Cardiac muscle cell (in vitro differentiated cells and primary cell): ENCODE measurements around the gene RIMBP3C. TPM values are rescaled to one million over a fixed set of nuclear protein-coding genes. Genes with fewer than 3 reads are reported as not detected.
A peak's percentile ranks its signal among the peaks of the same experiment; 100 is the strongest.
"Not testable (repeated sequence)": the region's sequence is repeated elsewhere in the genome, so short reads cannot be mapped to it uniquely, and the experiment has no call there.

Experiments used
- DNase-seq, 2 donors: peaks; one replicate each; pipeline versions ENCODE4 v3.0.0 to v3.0.0-alpha.2; 2010 to 2017; ENCODE audit warnings: low read depth in 1 of 2, low spot score in 1 of 2
- H3K27ac ChIP-seq: fragments of 200-600 bp; sonication (generic); 2 replicates; pipeline ENCODE4 v1.5.1; 2016
- H3K27me3 ChIP-seq: fragments of 200-600 bp; sonication (generic); 2 replicates; pipeline ENCODE4 v1.6.0; 2016; ENCODE audit warnings: control low read depth
- H3K36me3 ChIP-seq: fragments of 200-600 bp; sonication (generic); 2 replicates; pipeline ENCODE4 v1.5.1; 2016; ENCODE audit warnings: control low read depth
- H3K4me1 ChIP-seq: fragments of 200-600 bp; sonication (generic); 2 replicates; pipeline ENCODE4 v1.8.1; 2017; ENCODE audit warnings: low read depth, mild to moderate bottlenecking, mixed run types
- H3K4me3 ChIP-seq: fragments of 200-600 bp; sonication (generic); 2 replicates; pipeline ENCODE4 v1.5.1; 2016; ENCODE audit warnings: mild to moderate bottlenecking
- H3K9me3 ChIP-seq: fragments of 200-600 bp; sonication (generic); 2 replicates; pipeline ENCODE4 v1.5.1; 2017; ENCODE audit warnings: low read depth, mild to moderate bottlenecking, control low read depth
- polyA plus RNA-seq: library from polyadenylated mRNA; unstranded; fragments of >200 nt; fragmentation: Nextera tagmentation; extraction: Ambion mirVana; gene quantifications from 2 replicates; pipeline ENCODE4 v1.2.1, GENCODE V29; 2016
- total RNA-seq: library from RNA; depleted of rRNA; stranded (reverse); fragments of >200 nt; gene quantifications from 2 replicates; pipeline ENCODE4 v1.2.3, GENCODE V29; 2016
- TF ChIP-seq, protein P1 (sequence below): IDR thresholded peaks from 2 replicates; pipeline ENCODE4 v1.5.1; 2012; ENCODE audit warnings: low read depth, mild to moderate bottlenecking, low read length

RIMBP3C gene, protein sequence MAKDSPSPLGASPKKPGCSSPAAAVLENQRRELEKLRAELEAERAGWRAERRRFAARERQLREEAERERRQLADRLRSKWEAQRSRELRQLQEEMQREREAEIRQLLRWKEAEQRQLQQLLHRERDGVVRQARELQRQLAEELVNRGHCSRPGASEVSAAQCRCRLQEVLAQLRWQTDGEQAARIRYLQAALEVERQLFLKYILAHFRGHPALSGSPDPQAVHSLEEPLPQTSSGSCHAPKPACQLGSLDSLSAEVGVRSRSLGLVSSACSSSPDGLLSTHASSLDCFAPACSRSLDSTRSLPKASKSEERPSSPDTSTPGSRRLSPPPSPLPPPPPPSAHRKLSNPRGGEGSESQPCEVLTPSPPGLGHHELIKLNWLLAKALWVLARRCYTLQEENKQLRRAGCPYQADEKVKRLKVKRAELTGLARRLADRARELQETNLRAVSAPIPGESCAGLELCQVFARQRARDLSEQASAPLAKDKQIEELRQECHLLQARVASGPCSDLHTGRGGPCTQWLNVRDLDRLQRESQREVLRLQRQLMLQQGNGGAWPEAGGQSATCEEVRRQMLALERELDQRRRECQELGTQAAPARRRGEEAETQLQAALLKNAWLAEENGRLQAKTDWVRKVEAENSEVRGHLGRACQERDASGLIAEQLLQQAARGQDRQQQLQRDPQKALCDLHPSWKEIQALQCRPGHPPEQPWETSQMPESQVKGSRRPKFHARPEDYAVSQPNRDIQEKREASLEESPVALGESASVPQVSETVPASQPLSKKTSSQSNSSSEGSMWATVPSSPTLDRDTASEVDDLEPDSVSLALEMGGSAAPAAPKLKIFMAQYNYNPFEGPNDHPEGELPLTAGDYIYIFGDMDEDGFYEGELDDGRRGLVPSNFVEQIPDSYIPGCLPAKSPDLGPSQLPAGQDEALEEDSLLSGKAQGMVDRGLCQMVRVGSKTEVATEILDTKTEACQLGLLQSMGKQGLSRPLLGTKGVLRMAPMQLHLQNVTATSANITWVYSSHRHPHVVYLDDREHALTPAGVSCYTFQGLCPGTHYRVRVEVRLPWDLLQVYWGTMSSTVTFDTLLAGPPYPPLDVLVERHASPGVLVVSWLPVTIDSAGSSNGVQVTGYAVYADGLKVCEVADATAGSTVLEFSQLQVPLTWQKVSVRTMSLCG (N-terminal part only)
- total RNA-seq (1.1 and 3.2 TPM in 2 replicates), polyA plus RNA-seq (0.32 and 0.59 TPM in 2 replicates)

DNA sequence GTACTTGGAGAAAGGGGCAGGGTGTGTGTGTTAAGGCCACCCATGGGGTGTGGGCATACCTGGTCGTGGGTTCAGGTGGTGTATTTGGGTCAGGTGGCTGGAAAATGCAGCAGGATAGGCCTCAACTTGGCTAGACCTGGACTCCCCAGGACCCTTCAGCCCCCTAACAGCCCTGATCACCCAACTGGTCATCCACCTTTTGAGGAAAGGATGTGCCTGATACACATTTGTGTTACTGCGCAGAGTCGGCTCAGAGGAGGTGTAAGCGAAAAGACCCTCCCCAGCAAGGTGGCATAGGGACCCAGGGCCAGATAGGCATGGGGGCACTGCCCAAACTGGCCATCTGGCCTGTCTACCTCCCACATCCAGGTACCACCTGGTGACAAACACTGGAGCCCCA, at the start of gene RIMBP3C:
TSS of gene RIMBP3C (minus strand) at position 101 of the 400 bp plus-strand sequence. CDS start 485 bp downstream, outside the sequence.
- H3K27ac ChIP-seq, H3K9me3 ChIP-seq, H3K4me3 ChIP-seq, H3K4me1 ChIP-seq, H3K27me3 ChIP-seq, DNase-seq, H3K36me3 ChIP-seq: not testable (repeated sequence)

DNA sequence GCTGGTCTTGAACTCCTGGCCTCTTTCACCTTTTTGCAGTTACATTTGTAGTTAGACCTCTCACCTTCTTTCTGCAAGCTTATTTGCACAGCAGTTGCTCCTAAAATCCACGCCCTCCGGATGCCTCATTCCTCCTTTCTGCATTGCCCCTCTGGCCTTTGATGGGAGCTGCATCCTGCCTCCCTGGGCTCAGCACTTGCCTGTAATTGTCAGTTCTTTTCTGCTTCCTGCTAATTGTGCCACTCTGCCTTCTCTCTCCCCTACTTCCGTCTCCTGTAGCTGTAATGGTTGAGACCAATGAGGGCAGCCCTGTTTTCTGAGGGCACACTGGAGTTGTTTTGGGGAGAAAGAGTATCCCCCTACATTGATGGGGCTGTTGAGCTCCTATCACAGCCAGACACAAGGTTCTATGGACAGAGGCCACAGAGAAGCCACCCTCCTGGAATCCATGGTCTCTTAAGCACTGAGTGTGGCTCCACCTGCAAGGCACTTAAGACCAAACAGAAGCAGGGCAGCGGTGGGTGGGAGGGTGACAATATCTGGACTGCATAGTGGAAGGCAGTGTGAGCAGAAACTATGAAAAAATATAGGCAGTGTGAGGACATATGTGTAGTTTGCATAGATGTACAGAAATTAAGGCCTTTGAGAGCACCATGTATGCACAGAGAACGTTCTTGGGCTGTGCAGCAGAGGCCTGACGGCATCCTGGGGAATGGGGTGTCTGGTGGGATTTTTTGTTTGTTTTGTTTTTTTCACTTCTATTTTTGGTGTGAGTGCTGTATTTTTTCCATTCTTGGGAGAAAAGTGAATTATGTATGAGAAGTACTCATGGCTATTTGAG, 48.0 kb upstream of the RIMBP3C start:
- H3K36me3 ChIP-seq: peaks cover 15% of the 10 kb centered on the region
- H3K27ac ChIP-seq: peak overlapping the region; percentile 48
- no peaks in the 10 kb centered on the region for H3K4me1 ChIP-seq
- H3K4me3 ChIP-seq: no peak overlapping the region
- H3K27me3 ChIP-seq: no peaks in the 10 kb centered on the region
- TF ChIP-seq, protein P1, sequence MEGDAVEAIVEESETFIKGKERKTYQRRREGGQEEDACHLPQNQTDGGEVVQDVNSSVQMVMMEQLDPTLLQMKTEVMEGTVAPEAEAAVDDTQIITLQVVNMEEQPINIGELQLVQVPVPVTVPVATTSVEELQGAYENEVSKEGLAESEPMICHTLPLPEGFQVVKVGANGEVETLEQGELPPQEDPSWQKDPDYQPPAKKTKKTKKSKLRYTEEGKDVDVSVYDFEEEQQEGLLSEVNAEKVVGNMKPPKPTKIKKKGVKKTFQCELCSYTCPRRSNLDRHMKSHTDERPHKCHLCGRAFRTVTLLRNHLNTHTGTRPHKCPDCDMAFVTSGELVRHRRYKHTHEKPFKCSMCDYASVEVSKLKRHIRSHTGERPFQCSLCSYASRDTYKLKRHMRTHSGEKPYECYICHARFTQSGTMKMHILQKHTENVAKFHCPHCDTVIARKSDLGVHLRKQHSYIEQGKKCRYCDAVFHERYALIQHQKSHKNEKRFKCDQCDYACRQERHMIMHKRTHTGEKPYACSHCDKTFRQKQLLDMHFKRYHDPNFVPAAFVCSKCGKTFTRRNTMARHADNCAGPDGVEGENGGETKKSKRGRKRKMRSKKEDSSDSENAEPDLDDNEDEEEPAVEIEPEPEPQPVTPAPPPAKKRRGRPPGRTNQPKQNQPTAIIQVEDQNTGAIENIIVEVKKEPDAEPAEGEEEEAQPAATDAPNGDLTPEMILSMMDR: no peak
- no peak for DNase-seq
- no peaks in the 10 kb centered on the region for H3K9me3 ChIP-seq

DNA sequence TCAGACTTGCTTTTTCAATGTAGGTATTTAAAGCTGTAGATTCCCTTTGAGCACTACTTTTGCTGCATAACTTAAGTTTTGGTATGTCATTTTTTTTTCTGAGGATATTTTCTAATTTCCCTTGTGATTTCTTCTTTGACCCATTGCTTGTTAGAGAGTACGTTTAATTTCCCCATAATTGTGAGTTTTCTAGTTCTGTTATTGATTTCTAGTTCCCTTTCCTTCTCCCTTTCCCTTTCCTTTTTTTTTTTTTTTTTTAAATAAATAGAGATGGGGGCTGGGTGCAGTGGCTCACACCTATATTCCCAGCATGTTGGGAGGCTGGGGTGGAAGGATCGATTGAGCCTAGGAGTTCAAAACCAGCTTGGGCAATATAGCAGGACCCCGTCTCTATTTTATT, 47.0 kb upstream of the RIMBP3C start:
- H3K36me3 ChIP-seq: peaks cover 18% of the 10 kb centered on the region
- TF ChIP-seq, protein P1: no peak
- no peaks in the 10 kb centered on the region for H3K27me3 ChIP-seq
- DNase-seq: no peak
- H3K4me3 ChIP-seq: no peak overlapping the region
- H3K4me1 ChIP-seq: no peaks in the 10 kb centered on the region
- no peaks in the 10 kb centered on the region for H3K9me3 ChIP-seq
- no peak overlapping the region for H3K27ac ChIP-seq

DNA sequence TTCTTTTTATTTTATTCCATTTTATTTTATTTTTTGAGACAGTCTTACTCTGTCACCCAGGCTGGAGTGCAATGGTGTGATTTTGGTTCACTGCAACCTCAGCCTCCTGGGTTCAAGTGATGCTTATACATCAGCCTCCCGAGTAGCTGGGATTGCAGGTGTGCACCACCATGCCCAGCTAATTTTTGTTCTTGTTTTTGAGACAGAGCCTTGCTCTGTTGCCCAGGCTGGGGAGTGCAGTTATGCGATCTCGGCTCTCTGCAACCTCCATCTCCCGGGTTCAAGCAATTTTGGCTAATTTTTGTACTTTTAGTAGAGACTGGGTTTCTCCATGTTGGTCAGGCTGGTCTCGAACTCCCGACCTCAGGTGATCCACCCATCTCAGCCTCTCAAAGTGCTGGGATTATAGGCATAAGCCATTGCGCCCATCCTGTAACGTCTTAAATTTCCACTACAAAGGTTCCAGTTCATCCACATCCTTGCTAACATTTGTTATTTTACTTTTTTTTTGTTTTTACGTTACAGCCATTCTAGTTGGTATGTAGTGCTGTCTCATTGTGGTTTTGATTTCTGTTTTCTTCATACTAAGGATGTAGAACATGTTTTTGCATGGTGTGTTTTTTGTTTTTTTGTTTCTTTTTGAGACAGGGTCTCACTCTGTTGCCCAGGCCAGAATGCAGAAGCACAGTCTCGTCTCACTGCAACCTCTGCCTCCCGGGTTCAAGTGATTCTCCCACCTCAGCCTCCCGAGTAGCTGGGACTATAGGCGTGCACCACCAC, 45.3 kb upstream of the RIMBP3C start:
- peaks cover 18% of the 10 kb centered on the region for H3K36me3 ChIP-seq
- not testable (repeated sequence) for DNase-seq, H3K27ac ChIP-seq, H3K4me3 ChIP-seq, H3K9me3 ChIP-seq, H3K27me3 ChIP-seq, H3K4me1 ChIP-seq

DNA sequence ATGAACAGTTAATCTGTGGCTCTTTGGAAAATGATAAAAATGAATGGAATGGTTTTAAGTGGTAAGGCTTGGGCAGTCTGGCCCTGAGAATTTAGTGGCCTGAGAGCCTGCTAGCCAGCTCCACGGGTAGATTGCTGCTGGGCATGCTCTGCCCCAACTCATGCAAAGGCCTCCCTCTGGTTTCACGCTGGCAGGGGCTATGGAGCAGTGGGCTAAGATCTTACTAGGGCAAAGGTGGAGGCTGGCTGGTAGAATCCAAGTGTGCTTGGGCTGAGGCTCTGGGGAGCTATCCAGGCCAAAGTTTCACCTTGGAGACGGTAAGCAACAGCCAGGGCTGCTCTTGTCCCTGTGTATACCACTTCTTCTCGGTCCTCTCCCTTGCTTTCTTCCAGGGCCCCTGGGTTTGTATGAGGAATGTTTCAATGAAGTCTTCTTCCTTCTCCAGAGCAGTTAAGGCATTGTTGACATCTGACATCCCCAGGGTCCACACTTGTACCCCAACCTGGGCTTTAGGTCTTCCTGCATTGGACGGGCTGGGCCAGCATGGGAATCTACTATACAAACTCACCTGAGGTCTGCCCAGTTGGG, 43.7 kb upstream of the RIMBP3C start:
- Histone ChIP-seq H3K36me3 (peaks cover 18% of the 10 kb centered on the region), H3K27me3 (no peaks in the 10 kb centered on the region), H3K4me1 (peaks cover 7% of the 10 kb centered on the region), H3K27ac (no peak overlapping the region), H3K4me3 (no peak overlapping the region), H3K9me3 (no peaks in the 10 kb centered on the region)
- TF ChIP-seq, protein P1: no peak
- no peak for DNase-seq
